ENCODE results near the gene ALDH7A1.
"Not testable (repeated sequence)": the region's sequence is repeated elsewhere in the genome, so short reads cannot be mapped to it uniquely, and the experiment has no call there.

Gene ALDH7A1

GRCh38 chr5:126595486-126596083 is 566 bp upstream of the ALDH7A1 start:
- no peak for DNase-seq (ENCODE audit: low read depth in 1 of 2, low spot score in 1 of 2)

- no peak for DNase-seq (ENCODE audit: low read depth in 1 of 2, low spot score in 1 of 2)
These were observed 3.5 kb downstream of the ALDH7A1 start for GRCh38 chr5:126591549-126591948.

DNA sequence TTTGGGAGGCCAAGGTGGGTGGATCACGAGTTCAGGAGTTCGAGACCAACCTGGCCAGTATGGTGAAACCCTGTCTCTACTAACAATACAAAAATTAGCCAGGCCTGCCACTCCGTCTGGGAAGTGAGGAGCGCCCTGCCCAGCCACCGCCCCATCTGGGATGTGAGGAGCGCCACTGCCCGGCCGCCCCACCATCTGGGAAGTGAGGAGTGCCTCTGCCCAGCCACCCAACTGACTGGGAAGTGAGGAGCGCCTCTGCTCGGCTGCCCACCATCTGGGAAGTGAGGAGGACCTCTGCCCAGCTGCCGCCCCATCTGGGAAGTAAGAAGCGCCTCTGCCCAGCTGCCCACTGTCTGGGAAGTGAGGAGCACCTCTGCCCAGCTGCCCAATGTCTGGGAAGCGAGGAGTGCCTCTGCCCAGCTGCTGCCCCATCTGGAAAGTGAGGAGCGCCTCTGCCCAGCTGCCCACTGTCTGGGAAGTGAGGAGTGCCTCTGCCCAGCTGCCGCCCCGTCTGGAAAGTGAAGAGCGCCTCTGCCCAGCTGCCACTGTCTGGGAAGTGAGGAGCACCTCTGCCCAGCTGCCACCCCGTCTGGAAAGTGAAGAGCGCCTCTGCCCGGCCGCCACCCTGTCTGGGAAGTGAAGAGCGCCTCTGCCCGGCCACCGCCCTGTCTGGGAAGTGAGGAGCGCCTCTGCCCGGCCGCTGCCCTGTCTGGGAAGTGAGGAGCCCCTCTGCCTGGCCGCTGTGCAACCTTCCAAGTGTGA is 5.3 kb downstream of the ALDH7A1 start:
- DNase-seq (ENCODE audit: low read depth in 1 of 2, low spot score in 1 of 2) = no peak

GRCh38 chr5:126587551-126588390 is 7.2 kb downstream of the ALDH7A1 start:
- DNase-seq (ENCODE audit: low read depth in 1 of 2, low spot score in 1 of 2) = no peak

- DNase-seq (ENCODE audit: low read depth in 1 of 2, low spot score in 1 of 2) = no peak
These were observed 11.3 kb downstream of the ALDH7A1 start for GRCh38 chr5:126583761-126584160.

GRCh38 chr5:126579716-126580115 is 15.3 kb downstream of the ALDH7A1 start:
- DNase-seq (ENCODE audit: low read depth in 1 of 2, low spot score in 1 of 2) = no peak

- DNase-seq (ENCODE audit: low read depth in 1 of 2, low spot score in 1 of 2) = no peak
These were observed 17.6 kb downstream of the ALDH7A1 start for GRCh38 chr5:126577415-126577814.

DNA sequence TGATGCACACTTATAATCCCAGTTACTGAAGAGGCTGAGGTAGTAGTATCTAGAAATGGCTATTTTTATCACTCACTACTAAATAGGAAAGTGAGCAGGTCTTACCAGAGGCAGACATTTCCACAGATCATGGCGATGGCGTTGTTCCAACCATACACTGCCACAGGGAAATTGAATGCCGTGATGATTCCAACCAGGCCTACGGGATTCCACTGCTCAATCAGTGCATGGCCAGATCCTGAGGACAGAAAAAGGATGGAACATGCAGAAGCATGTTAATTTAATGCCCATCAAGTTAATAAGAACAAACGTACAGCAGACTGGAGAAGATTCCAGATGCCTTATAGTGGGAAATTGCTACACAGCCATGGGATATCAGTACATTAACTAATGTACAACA is 18.0 kb downstream of the ALDH7A1 start:
- DNase-seq (ENCODE audit: low read depth in 1 of 2, low spot score in 1 of 2) = no peak

- DNase-seq (ENCODE audit: low read depth in 1 of 2, low spot score in 1 of 2) = no peak
These were observed 19.4 kb downstream of the ALDH7A1 start for GRCh38 chr5:126575644-126576043.

GRCh38 chr5:126568206-126568755 is 26.7 kb downstream of the ALDH7A1 start:
- no peak for DNase-seq (ENCODE audit: low read depth in 1 of 2, low spot score in 1 of 2)

GRCh38 chr5:126562823-126563222 is 32.2 kb downstream of the ALDH7A1 start:
- no peak for DNase-seq (ENCODE audit: low read depth in 1 of 2, low spot score in 1 of 2)

GRCh38 chr5:126561908-126562307 is 33.1 kb downstream of the ALDH7A1 start:
- no peak for DNase-seq (ENCODE audit: low read depth in 1 of 2, low spot score in 1 of 2)

DNA sequence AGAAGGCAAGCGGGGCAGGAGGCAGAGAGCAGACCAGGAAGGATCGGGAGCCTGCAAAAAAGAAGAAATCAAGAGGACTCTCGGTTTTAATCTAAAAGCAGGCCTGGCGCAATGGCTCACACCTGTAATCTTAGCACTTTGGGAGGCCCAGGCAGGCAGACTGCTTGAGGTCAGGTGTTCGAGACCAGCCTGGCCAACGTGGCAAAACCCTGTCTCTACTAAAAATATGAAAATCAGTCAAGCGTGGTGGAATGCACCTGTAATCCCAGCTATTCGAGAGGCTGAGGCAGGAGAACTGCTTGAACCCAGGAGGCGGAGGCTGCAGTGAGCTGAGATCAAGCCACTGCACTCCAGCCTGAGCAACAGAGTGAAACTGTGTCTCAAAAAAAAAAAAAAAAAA is 39.9 kb downstream of the ALDH7A1 start:
- not testable (repeated sequence) for DNase-seq (ENCODE audit: low read depth in 1 of 2, low spot score in 1 of 2)

- no peak for DNase-seq (ENCODE audit: low read depth in 1 of 2, low spot score in 1 of 2)
These were observed 42.4 kb downstream of the ALDH7A1 start for GRCh38 chr5:126552614-126553013.

DNA sequence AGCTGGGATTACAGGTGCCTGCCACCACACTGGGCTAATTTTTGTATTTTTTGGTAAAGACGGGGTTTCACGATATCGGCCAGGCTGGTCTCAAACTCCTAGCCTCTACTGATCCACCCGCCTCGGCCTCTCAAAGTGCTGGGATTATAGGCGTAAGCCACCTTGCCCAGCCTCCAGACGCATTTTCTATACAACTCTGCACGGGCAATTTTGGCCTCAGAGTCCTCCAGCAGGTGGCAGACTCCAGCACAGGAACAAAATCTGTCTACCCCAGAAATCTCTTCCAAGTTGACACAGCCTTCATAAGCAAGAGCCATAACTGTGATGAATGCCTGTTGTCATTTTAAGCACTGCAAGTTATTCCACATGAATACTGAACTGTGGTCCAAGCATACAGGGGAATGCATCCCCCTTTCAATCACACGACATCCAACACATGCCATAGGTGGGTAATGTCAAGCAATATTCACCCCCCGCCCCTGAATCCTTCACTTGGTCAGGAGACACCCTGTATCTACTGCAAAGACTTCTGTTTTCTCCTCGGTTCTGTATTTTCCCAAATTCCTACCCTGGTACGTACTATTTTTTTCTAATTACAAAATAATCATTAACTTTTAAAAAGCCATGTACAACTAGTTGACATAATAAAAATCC is 50.8 kb downstream of the ALDH7A1 start:
- DNase-seq (ENCODE audit: low read depth in 1 of 2, low spot score in 1 of 2) = no peak

GRCh38 chr5:126543660-126544059 is 51.4 kb downstream of the ALDH7A1 start:
- no peak for DNase-seq (ENCODE audit: low read depth in 1 of 2, low spot score in 1 of 2)

GRCh38 chr5:126543009-126543408 is 52.0 kb downstream of the ALDH7A1 start:
- no peak for DNase-seq (ENCODE audit: low read depth in 1 of 2, low spot score in 1 of 2)

GRCh38 chr5:126542441-126542840 is 52.6 kb downstream of the ALDH7A1 start:
- DNase-seq (ENCODE audit: low read depth in 1 of 2, low spot score in 1 of 2) = no peak

DNA sequence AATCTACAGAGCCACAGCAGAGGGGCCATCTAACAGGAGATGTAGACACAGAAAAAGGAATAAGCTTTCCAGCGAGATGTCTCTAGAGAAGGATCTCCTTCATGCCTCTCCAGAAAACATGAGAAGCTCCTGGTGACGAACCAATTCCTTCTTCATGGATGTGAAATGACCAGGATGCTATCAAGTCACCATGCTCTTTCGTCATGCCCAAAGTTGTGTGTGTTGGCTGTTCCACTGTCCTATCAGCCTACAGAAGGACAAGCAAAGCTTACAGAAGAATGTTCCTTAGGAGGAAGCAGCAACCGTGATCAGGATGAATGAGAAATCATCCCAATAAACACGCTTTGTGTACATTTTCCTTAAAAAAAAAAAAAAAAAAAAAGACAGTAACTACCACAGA is 54.4 kb downstream of the ALDH7A1 start:
- no peak for DNase-seq (ENCODE audit: low read depth in 1 of 2, low spot score in 1 of 2)

DNA sequence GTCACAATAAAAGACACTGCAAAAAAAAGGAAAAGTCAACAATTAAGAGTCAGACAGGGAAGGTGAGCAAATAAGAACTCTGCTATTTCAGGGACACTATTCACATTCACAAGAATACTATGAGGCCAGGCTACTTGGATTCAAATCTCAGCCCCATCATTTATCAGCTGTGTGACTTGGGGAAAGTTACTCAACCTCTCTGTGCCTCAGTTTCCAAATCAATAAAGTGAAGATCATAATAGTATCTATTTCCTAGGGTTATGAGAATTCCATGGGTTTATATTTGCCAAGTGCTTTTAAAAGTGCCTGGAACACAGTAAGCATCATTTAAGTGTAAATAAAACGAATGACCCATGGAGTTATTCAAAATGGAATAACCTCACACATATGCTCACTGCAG is 56.4 kb downstream of the ALDH7A1 start:
- DNase-seq (ENCODE audit: low read depth in 1 of 2, low spot score in 1 of 2) = no peak

DNA sequence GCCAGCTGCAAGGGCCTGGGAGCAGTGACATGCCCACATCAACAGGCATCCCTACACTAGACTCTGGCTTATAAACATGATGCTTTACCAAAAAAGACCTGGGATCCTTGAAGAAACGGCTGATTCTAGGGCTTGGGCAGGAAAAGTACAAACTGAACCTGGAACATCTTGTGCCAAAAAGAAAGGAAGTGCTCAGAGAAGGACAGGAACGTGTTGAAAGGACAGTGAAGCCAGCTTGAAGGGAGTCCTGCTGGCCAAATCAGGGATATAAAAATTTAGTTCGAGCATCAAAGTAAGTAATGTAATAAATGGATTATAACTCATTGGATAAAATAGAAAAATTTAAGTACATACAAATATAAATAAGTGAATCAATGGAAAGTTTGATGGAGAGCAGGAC is 58.1 kb downstream of the ALDH7A1 start:
- no peak for DNase-seq (ENCODE audit: low read depth in 1 of 2, low spot score in 1 of 2)
